ENCODE data around the gene PLEKHA6. TPM values are rescaled to one million over a fixed set of nuclear protein-coding genes. Genes with fewer than 3 reads are reported as not detected.

PLEKHA6 gene
- total RNA-seq, 6 donors from 2014 or later: 3.3 to 6.9 (median 4.9) TPM

DNA sequence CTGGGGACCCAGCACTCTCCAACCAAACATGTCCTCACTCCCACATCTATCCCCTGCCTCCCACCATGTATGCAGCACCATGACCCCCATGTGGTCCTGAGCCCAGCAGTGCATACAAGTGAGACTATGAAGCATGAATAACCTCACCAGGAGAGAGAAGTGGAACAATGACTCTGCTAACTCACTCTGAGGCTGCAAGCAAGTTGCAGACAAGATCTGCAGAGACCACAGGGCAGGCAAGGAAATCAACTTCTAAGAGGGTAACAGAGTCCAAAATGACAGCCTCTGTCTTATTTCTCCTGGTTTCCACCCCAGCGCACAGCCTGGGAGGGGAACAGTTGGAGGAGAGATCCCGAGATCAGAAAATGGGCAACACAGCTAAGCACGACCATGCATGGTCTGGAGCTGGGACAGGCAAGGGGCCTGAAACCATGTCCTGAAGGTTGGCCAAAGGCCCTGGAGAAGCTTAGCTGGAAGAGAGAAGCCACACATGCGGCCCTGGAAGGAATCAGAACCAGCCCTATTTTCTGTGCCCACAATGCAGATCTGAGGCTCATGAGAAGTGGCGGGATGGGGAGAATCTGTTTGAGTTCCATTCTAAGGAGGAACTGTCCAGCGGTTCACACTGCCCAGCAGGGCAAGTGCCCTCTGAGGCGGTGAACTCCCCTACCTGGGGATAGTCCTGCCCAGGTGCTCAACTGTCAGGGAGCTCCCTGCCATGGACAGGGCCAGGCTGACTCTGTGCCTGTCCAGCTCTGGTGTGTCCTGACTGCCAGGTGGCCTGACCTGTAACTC lies 181.0 kb downstream of the PLEKHA6 start:
- no peaks in the 10 kb centered on the region for H3K4me1 ChIP-seq
- no peaks in the 10 kb centered on the region for H3K9me3 ChIP-seq
- DNase-seq: no peak
- H3K4me3 ChIP-seq: no peak overlapping the region
- H3K36me3 ChIP-seq: no peaks in the 10 kb centered on the region
- TF ChIP-seq POLR2A (IDR thresholded peaks at IDR 0.05) (no peak), POLR2AphosphoS5 (IDR thresholded peaks at IDR 0.05) (no peak), EP300 (IDR thresholded peaks at IDR 0.05) (no peak)
- TF ChIP-seq, protein P1, sequence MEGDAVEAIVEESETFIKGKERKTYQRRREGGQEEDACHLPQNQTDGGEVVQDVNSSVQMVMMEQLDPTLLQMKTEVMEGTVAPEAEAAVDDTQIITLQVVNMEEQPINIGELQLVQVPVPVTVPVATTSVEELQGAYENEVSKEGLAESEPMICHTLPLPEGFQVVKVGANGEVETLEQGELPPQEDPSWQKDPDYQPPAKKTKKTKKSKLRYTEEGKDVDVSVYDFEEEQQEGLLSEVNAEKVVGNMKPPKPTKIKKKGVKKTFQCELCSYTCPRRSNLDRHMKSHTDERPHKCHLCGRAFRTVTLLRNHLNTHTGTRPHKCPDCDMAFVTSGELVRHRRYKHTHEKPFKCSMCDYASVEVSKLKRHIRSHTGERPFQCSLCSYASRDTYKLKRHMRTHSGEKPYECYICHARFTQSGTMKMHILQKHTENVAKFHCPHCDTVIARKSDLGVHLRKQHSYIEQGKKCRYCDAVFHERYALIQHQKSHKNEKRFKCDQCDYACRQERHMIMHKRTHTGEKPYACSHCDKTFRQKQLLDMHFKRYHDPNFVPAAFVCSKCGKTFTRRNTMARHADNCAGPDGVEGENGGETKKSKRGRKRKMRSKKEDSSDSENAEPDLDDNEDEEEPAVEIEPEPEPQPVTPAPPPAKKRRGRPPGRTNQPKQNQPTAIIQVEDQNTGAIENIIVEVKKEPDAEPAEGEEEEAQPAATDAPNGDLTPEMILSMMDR (IDR thresholded peaks at IDR 0.05): no peak
- no peaks in the 10 kb centered on the region for H3K27me3 ChIP-seq
- peak in 1 of 2 donors; percentile 20 for ATAC-seq (ENCODE audit: low FRiP score in 2 of 2)
- no peak overlapping the region for H3K27ac ChIP-seq
- 82 to 84% methylated on average over 4 to 7 of the region's 7 CpGs for WGBS, 2 donors

DNA sequence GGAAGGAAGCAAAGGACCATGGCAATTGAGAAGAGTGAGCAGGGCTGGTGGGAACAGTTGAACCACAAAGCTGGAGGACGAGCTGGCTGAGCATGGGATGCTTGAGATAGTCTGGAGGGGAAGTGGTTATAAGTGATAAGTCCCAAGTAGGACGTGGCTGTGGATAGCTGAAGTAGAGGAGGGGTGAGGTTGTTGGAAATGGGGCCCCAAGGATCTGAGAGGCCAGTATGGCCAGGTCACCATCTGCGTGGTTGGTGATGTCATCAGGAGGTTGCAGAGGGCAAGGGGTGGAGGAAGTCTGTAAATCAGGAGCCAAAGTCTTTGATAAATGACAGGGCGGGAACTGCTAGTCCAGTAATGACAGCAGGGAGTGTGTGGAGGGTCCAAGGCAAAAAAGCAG lies 182.6 kb downstream of the PLEKHA6 start:
- Histone ChIP-seq H3K27ac (no peak overlapping the region), H3K36me3 (no peaks in the 10 kb centered on the region), H3K4me3 (no peak overlapping the region), H3K9me3 (no peaks in the 10 kb centered on the region), H3K4me1 (no peaks in the 10 kb centered on the region), H3K27me3 (no peaks in the 10 kb centered on the region)
- no peak for ATAC-seq (ENCODE audit: low FRiP score in 2 of 2)
- TF ChIP-seq, protein P1 (IDR thresholded peaks at IDR 0.05): no peak
- WGBS, 2 donors: 46 to 50% methylated on average over 4 of the region's 4 CpGs
- DNase-seq: no peak

DNA sequence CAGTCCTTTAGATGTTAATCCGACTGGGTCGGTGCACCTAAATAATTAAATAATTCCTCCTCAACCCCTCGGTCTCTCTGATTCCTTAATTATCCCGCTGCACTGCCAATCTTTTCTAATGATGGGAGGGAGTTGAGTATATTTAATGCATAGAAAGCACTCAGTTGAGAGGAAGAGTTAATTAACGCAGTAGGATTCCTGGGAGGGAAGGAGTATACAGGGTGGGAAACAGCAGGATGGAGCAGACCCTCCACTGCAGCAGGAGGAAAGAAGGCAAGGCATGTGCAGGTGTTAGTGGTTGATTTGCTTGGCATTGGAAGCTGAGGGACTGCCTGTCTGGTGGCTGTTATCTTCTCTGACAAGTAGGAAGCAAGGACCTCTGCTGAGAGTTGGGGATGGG lies 183.7 kb downstream of the PLEKHA6 start:
- Histone ChIP-seq H3K4me1 (no peaks in the 10 kb centered on the region), H3K9me3 (no peaks in the 10 kb centered on the region), H3K4me3 (no peak overlapping the region), H3K27ac (no peak overlapping the region), H3K27me3 (no peaks in the 10 kb centered on the region), H3K36me3 (no peaks in the 10 kb centered on the region)
- WGBS, 2 donors: 84 to 86% methylated on average over 5 of the region's 5 CpGs
- DNase-seq (no peak), ATAC-seq (ENCODE audit: low FRiP score in 2 of 2) (no peak)
- TF ChIP-seq POLR2AphosphoS5 (IDR thresholded peaks at IDR 0.05) (no peak), EP300 (IDR thresholded peaks at IDR 0.05) (no peak), POLR2A (IDR thresholded peaks at IDR 0.05) (no peak)
- TF ChIP-seq, protein P1 (IDR thresholded peaks at IDR 0.05): no peak

DNA sequence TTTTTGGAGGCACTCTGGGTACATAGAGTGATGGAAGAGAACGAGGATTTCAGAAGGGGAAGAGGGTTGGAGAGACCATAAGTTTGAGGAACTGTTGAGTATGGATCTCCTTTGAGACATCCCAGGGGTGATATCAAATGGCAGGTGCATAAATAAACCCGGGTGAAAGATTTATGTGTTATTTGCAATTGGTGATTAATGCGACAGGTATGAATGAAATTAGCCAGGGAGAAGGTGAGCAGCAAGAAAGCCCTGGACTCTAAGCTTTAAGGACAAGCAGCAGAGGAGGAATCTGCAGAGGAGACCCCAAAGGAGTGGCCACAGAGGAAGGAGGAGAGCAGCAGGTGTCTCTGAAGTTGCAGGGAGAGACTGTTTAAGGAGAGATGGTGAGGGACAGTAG lies 184.8 kb downstream of the PLEKHA6 start:
- WGBS, 2 donors: 78 to 81% methylated on average over 3 of the region's 3 CpGs
- no peaks in the 10 kb centered on the region for H3K36me3 ChIP-seq
- peaks cover 0 to 4% (median 3%) of the 10 kb centered on the region in 4 donors for H3K9me3 ChIP-seq
- H3K4me3 ChIP-seq: no peak overlapping the region
- TF ChIP-seq EP300 (IDR thresholded peaks at IDR 0.05) (no peak), POLR2AphosphoS5 (IDR thresholded peaks at IDR 0.05) (no peak), POLR2A (IDR thresholded peaks at IDR 0.05) (no peak)
- TF ChIP-seq, protein P1 (IDR thresholded peaks at IDR 0.05): no peak
- no peaks in the 10 kb centered on the region for H3K4me1 ChIP-seq
- DNase-seq: no peak
- ATAC-seq (ENCODE audit: low FRiP score in 2 of 2): no peak
- no peaks in the 10 kb centered on the region for H3K27me3 ChIP-seq
- H3K27ac ChIP-seq: no peak overlapping the region
